GM13976 (cell line): Measurements from ENCODE around the gene TBC1D5.

ENCODE experiments used
- DNase-seq: peaks from one replicate; pipeline ENCODE4 v3.0.0; 2012; ENCODE audit warnings: low spot score
- CTCF ChIP-seq: IDR thresholded peaks from 2 replicates; pipeline ENCODE4 v1.5.1; 2012; ENCODE audit warnings: borderline replicate concordance, mild to moderate bottlenecking; ENCODE audit not compliant: insufficient read depth; ENCODE audit errors: extremely low read depth, missing control alignments, control extremely low read depth
- in situ Hi-C: fragments of 300-500 bp; cut with MboI; formaldehyde crosslinking; loops from one replicate; pipeline ENCODE4 v1.12.0; 2022; ENCODE audit warnings: low sequenced_read_pairs, mixed read lengths, inconsistent platforms; ENCODE audit not compliant: unreplicated experiment

The TBC1D5 gene

GRCh38 chr3:17772556-17772955 lies 30.1 kb upstream of the TBC1D5 start:
- DNase-seq, result no peak
- in situ Hi-C loops, result no loop called here
- no peak for TF ChIP-seq CTCF

- TF ChIP-seq CTCF, result no peak
- in situ Hi-C loops, result no loop called here
- no peak for DNase-seq
Measured at GRCh38 chr3:17771177-17772017, 29.0 kb upstream of the TBC1D5 start.

GRCh38 chr3:17770682-17771081 lies 28.3 kb upstream of the TBC1D5 start:
- no peak for DNase-seq
- no peak for TF ChIP-seq CTCF
- in situ Hi-C loops, result no loop called here

- TF ChIP-seq CTCF, result no peak
- peak; percentile 49 for DNase-seq
- in situ Hi-C loops, result no loop called here
Measured at GRCh38 chr3:17765819-17766472, 23.5 kb upstream of the TBC1D5 start.

- no peak for DNase-seq
- no peak for TF ChIP-seq CTCF
- in situ Hi-C loops, result no loop called here
Measured at GRCh38 chr3:17761563-17761962, 19.1 kb upstream of the TBC1D5 start.

GRCh38 chr3:17759901-17760300 lies 17.5 kb upstream of the TBC1D5 start:
- DNase-seq, result no peak
- in situ Hi-C loops, result no loop called here
- no peak for TF ChIP-seq CTCF
